Nephron (organoid): Measurements from ENCODE around the gene TAP1.

ENCODE experiments used
- H3K27ac Mint-ChIP-seq, 3 experiments: 2 replicates each; pipeline ENCODE4 v1.8.0; 2020; ENCODE audit warnings: mixed read lengths in 3 of 3, mild to moderate bottlenecking in 2 of 3, moderate library complexity in 1 of 3
- H3K27me3 Mint-ChIP-seq: 2 replicates; pipeline ENCODE4 v1.8.0; 2021; ENCODE audit warnings: low read depth, mild to moderate bottlenecking, moderate library complexity, mixed read lengths
- H3K36me3 Mint-ChIP-seq: 2 replicates; pipeline ENCODE4 v1.8.0; 2020; ENCODE audit warnings: low read depth, mixed read lengths
- H3K4me1 Mint-ChIP-seq: 2 replicates; pipeline ENCODE4 v1.8.0; 2020; ENCODE audit warnings: mixed read lengths
- H3K4me3 Mint-ChIP-seq, 3 experiments: 2 replicates each; pipeline ENCODE4 v1.8.0; 2020; ENCODE audit warnings: mild to moderate bottlenecking in 3 of 3, mixed read lengths in 3 of 3, moderate library complexity in 2 of 3
- H3K9me3 Mint-ChIP-seq: 2 replicates; pipeline ENCODE4 v1.8.0; 2020; ENCODE audit warnings: mixed read lengths
- TF ChIP-seq, protein P1 (sequence below), 3 experiments: fragments of 200-600 bp; sonication (generic); IDR thresholded peaks; one replicate each; pipeline ENCODE4 v1.5.0; 2021; ENCODE audit warnings: antibody characterized with exemption in 3 of 3; ENCODE audit not compliant: unreplicated experiment in 3 of 3

The TAP1 gene

DNA sequence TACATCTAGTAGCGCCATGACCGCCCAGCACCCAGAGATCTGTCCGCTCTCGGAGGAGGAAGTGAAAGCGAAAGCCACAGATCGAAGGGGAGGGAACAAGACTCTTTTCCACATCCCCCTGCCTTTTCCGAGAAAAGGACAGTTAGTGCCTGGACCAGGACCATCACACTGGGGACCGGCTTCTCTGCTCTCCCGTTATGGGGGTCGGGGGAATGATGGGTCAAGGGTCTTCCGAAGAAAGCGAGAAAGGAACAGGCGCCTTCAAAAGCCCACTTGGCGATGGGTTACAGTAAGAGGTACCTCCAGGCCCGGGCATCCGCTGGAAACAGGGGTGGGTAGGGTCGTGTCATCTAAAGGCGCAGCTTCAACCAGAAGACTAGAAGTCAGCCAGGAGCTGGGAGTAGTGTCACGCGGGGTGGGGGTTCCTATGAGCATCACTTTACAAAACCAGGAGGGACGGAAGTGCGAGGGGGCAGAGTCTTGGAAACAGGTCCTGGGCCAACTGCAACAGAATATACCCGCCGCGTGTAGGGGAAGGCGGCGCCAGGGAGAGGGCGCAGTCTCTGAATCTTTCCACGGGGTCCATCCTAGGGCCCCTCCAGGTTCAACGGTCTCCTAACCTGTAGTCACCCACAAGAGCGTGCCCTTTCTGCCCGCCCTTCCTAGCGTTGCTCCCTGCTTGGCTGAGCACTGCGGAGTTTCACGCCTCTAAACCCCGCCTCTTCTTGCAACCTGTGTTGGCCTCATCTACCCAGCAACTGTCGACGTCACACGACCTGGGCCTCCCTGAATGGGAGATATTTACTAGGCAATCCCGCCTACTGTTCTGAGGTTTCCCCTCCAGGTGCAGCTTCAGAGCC is 9.3 kb downstream of the TAP1 start, which contains the start of gene PSMB8:
Gene PSMB8 (minus strand): TSS at position 69 of the 860 bp plus-strand sequence. CDS start 51 bp downstream, at position 18.
- no peaks in the 10 kb centered on the region for H3K9me3 Mint-ChIP-seq
- peaks cover 89% of the 10 kb centered on the region for H3K27me3 Mint-ChIP-seq
- TF ChIP-seq, protein P1, sequence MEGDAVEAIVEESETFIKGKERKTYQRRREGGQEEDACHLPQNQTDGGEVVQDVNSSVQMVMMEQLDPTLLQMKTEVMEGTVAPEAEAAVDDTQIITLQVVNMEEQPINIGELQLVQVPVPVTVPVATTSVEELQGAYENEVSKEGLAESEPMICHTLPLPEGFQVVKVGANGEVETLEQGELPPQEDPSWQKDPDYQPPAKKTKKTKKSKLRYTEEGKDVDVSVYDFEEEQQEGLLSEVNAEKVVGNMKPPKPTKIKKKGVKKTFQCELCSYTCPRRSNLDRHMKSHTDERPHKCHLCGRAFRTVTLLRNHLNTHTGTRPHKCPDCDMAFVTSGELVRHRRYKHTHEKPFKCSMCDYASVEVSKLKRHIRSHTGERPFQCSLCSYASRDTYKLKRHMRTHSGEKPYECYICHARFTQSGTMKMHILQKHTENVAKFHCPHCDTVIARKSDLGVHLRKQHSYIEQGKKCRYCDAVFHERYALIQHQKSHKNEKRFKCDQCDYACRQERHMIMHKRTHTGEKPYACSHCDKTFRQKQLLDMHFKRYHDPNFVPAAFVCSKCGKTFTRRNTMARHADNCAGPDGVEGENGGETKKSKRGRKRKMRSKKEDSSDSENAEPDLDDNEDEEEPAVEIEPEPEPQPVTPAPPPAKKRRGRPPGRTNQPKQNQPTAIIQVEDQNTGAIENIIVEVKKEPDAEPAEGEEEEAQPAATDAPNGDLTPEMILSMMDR (IDR thresholded peaks at IDR 0.05; ENCODE audit: unreplicated experiment in 3 of 3): peak; percentile 38 to 47 (median 40)
- H3K4me1 Mint-ChIP-seq: peaks cover 14% of the 10 kb centered on the region
- no peaks in the 10 kb centered on the region for H3K36me3 Mint-ChIP-seq
- H3K4me3 Mint-ChIP-seq: peak within 1 kb of the TSS; percentile 86 to 94 (median 90)
- H3K27ac Mint-ChIP-seq: peak within 1 kb of the TSS; percentile 9 to 74 (median 45)

DNA sequence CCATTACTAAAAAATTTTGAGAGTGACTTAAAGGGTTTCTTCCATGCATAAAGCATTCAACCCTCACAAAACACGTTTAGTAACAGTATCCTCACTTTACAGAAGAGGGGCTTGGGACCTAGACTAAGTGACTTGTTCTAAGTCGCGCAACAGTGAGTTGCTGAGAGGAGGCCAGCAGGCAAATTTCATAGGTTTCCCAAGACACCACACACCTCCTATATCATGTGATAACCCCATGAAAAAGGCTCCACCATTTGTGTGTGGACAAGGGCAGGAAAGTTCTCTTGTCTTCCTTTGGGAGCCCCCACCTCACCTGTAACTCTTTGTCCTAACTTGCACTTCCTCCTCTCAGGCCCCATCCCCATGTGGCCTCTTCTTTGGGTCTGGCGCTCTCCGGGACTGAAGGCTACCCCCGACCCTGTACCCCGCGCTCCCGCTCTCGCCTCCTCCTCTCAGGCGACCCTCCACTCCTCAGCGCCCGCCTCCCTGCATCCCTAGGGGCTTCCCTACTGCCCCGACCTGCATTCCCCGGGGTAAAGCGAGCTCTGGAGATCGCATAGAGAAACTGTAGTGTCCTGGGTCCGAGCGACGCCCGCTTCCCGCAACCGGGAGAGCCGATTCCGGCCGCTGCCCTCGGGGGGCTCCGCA is 10.0 kb downstream of the TAP1 start:
- H3K36me3 Mint-ChIP-seq: no peaks in the 10 kb centered on the region
- TF ChIP-seq, protein P1 (IDR thresholded peaks at IDR 0.05; ENCODE audit: unreplicated experiment in 3 of 3): no peak
- H3K9me3 Mint-ChIP-seq: no peaks in the 10 kb centered on the region
- peaks cover 85% of the 10 kb centered on the region for H3K27me3 Mint-ChIP-seq
- peak overlapping the region; percentile 86 to 94 (median 90) for H3K4me3 Mint-ChIP-seq
- H3K4me1 Mint-ChIP-seq: peaks cover 14% of the 10 kb centered on the region
- H3K27ac Mint-ChIP-seq: peak overlapping the region; percentile 9 to 74 (median 45)

DNA sequence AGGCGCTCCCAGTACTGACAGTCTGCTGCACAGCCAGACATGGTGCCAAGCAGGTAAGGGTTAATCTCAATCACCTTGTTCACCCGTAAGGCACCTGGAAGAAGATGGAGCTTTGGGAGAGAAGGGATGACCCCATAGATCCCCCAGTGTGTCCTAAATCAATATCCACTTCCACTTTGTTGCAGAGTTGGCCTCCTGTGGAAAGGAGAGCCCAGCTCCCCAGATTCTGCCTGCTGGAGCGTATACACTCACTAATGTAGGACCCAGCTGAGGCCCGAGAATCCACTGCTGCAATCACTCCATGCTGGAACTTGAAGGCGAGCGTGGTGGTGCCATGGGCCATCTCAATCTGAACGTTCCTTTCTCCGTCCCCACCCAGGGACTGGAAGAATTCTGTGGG is 10.8 kb downstream of the TAP1 start:
- H3K27ac Mint-ChIP-seq: no peak overlapping the region
- H3K27me3 Mint-ChIP-seq: peaks cover 77% of the 10 kb centered on the region
- no peaks in the 10 kb centered on the region for H3K9me3 Mint-ChIP-seq
- peaks cover 14% of the 10 kb centered on the region for H3K4me1 Mint-ChIP-seq
- H3K4me3 Mint-ChIP-seq: peak overlapping the region; percentile 86 to 94 (median 90)
- TF ChIP-seq, protein P1 (IDR thresholded peaks at IDR 0.05; ENCODE audit: unreplicated experiment in 3 of 3): no peak
- H3K36me3 Mint-ChIP-seq: no peaks in the 10 kb centered on the region

DNA sequence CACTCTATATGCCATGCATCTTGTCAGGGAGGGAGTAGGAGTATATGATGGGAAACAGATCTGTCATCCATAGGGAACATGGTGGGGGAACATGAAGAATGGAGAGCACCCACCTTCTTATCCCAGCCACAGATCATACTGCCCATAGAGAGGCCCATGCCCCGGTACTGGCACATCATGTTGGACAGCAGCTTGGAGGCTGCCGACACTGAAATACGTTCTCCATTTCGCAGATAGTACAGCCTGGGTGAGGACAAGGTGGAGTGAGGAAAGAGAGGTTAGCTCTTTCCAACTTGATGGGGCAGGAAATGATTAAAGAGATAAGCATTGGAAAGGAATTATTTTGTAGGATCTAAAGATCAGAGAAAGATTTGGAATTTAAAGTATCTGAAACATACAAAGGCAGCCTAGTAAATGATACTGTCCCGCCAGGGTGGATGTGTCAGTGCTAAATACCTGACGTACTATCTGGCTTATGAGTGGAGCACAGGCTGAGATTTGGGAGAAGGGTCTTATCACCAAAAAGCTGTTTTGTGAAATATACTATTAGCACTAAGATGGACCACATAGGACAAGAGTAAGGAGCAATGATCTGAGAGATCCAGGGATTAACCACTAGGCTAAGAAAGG is 11.4 kb downstream of the TAP1 start:
- H3K27me3 Mint-ChIP-seq: peaks cover 72% of the 10 kb centered on the region
- H3K36me3 Mint-ChIP-seq: no peaks in the 10 kb centered on the region
- peaks cover 18% of the 10 kb centered on the region for H3K4me1 Mint-ChIP-seq
- peak overlapping the region; percentile 55 to 76 (median 73) for H3K4me3 Mint-ChIP-seq
- H3K27ac Mint-ChIP-seq: no peak overlapping the region
- H3K9me3 Mint-ChIP-seq: no peaks in the 10 kb centered on the region
- TF ChIP-seq, protein P1 (IDR thresholded peaks at IDR 0.05; ENCODE audit: unreplicated experiment in 3 of 3): no peak

DNA sequence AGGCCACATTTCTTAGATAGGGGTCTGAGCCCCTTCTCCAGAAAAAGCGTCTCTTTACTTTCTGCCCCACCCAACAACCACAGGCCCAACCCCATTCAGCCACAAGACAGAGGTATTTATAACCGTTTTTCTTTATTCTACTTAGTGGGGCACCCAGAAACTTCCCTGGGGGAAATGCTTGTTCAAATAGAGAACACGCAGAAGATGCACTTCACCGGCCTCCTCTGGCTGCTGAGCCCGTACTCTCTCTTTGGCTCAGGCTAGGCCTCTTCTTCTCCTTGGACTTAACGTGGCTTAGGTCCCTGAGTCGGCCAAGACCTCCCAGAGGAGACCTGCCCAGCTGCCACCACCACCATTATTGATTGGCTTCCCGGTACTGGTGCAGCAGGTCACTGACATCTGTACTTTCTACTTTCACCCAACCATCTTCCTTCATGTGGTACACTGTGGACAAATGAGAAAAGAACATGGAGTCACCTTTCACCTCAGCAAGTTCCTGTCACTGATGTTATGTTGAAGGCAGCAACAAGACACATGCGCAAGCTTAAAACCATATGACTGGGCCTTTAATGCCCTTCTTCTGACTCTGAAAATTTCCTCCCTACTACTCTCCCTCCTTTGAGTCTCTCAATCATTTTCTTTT is 12.8 kb downstream of the TAP1 start:
- Mint-ChIP-seq H3K36me3 (no peaks in the 10 kb centered on the region), H3K9me3 (no peaks in the 10 kb centered on the region), H3K4me1 (peaks cover 24% of the 10 kb centered on the region), H3K4me3 (peak overlapping the region in 1 of 3 experiments; percentile 58), H3K27me3 (peaks cover 64% of the 10 kb centered on the region), H3K27ac (no peak overlapping the region)
- TF ChIP-seq, protein P1 (IDR thresholded peaks at IDR 0.05; ENCODE audit: unreplicated experiment in 3 of 3): no peak
